ENCODE results near the gene OAF.

The OAF gene

DNA sequence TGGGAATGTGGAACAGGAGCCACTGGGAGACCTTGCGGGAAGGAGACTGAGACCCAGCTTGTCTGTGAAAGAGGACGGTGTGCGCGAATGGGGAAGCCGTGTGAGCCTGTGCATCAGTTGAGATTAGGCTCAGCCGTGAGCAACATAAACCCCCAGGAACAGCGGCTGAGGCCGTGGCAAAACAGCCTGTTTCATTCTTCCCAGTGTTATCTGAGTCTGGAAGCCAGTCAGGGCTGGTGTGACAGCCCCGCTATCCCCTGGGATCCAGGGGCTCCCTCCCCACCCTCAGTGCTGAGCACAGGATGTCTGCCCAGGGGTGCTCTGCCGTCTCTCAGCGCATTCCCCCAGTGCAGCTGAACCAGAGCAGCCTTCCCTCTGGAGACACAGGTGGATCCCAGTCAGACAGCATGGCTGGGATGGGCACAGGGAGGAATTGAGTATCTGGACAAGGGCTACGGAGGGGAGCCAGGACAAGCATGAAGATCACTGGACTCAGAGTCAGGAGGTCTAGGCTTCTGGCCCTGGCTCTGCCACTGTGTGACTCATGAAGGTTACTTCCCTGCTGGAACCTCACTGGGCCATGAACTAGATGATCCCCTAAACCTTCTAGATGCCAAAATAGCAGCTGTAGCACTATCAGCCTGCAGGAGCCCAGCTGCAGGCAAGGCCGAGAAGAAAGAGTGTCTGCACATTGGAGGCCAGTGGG is 8.6 kb downstream of the OAF start:
- TF ChIP-seq CREB1 (IDR thresholded peaks at IDR 0.05; ENCODE audit: low read depth): no peak

DNA sequence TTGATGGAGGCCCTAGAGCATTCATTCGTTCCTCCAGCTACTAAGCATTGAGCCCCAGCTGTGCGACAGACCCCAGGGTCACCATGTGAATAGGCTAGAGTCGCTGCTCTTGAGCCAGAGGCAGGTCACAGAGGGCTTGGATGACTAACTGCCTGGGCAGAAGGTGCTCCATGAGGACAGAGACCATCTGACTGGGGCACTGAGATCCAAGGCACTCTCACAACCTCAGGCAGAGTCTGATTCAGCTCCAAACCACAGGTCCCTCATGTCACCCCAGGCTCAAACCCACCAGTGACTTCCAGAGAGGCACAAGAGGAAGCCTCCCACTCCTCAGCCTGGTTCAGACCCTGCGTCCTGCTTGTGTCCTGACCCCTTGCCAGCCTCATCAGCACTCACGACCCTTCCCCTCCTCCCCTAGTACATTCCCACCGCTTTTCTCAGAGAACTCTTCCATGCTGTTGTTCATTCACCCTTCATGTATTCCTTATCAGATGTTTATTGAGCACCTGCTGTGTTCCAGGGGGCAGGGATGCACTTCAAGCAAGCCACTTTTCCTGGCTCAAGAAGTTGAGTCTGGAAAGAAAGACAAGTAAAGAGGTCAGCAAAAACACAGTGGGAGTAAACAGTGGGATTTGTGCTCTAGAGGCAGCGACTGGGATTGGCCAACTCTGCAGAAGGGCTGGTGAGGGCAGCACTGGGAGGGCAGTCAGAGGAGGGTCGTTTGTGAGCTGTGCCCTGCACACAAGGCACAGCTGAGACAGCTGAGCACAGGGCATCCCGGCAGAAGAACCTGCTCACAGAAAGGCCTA is 9.3 kb downstream of the OAF start:
- no peak for TF ChIP-seq ZBTB7A (IDR thresholded peaks at IDR 0.05; ENCODE audit: low read depth)

DNA sequence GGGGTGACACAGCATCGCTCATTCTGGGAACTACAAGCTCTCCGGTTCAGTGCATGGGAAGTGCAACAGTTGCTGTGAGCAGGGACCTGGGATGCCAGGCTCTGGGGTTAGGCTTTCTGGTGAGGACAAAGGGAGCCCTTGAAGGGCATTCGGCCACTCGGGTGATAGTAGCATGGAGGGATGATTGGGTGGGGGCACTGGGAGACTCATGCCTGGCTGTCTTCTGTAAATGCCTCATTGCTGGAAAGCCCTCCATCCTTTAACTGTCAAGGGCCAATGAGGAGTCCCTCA is 9.9 kb downstream of the OAF start:
- TF ChIP-seq FOXM1 (IDR thresholded peaks at IDR 0.05; ENCODE audit: borderline replicate concordance, low read depth) (no peak), RAD21 (IDR thresholded peaks at IDR 0.05; ENCODE audit: low read depth) (no peak), TAF1 (IDR thresholded peaks at IDR 0.05; ENCODE audit: low read depth) (no peak)
- TF ChIP-seq, protein P1, sequence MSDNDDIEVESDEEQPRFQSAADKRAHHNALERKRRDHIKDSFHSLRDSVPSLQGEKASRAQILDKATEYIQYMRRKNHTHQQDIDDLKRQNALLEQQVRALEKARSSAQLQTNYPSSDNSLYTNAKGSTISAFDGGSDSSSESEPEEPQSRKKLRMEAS (IDR thresholded peaks at IDR 0.05): no peak

DNA sequence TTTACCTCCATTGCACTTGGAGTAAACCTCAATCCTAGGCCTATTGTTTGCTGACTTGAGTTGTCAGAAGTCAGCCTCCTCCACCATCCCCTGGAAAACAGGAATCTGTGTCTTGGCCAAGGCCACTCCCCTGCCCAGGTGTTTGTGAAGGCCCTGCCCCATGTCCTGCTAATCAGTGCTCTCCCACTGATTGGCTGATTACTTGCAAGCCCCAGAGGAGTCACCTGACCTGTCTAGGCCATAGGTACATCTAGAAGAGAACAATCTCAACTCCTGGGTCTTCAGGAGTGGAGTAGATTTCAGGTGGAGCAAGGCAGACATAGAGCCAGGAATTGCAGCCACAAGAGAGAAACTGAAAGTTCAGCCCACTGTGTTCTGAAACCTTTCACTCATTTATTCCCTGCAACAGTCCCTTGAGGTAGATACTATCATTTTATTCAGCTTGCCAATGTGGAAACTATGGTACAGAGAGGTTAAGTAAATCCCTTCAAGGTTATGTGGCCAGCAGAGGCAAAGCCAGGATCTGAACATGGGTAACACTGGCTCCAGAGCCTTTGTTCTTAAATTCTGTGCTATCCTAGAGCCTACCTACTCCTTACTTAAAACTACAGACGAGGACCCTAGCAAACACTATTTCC is 10.4 kb downstream of the OAF start:
- TF ChIP-seq, protein P2, sequence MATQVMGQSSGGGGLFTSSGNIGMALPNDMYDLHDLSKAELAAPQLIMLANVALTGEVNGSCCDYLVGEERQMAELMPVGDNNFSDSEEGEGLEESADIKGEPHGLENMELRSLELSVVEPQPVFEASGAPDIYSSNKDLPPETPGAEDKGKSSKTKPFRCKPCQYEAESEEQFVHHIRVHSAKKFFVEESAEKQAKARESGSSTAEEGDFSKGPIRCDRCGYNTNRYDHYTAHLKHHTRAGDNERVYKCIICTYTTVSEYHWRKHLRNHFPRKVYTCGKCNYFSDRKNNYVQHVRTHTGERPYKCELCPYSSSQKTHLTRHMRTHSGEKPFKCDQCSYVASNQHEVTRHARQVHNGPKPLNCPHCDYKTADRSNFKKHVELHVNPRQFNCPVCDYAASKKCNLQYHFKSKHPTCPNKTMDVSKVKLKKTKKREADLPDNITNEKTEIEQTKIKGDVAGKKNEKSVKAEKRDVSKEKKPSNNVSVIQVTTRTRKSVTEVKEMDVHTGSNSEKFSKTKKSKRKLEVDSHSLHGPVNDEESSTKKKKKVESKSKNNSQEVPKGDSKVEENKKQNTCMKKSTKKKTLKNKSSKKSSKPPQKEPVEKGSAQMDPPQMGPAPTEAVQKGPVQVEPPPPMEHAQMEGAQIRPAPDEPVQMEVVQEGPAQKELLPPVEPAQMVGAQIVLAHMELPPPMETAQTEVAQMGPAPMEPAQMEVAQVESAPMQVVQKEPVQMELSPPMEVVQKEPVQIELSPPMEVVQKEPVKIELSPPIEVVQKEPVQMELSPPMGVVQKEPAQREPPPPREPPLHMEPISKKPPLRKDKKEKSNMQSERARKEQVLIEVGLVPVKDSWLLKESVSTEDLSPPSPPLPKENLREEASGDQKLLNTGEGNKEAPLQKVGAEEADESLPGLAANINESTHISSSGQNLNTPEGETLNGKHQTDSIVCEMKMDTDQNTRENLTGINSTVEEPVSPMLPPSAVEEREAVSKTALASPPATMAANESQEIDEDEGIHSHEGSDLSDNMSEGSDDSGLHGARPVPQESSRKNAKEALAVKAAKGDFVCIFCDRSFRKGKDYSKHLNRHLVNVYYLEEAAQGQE (IDR thresholded peaks at IDR 0.05; ENCODE audit: low read depth): no peak
- no peak for TF ChIP-seq YY1 (IDR thresholded peaks at IDR 0.05; ENCODE audit: low read depth)
- TF ChIP-seq RAD21 (IDR thresholded peaks at IDR 0.05; ENCODE audit: low read depth): no peak
- TF ChIP-seq, protein P3, sequence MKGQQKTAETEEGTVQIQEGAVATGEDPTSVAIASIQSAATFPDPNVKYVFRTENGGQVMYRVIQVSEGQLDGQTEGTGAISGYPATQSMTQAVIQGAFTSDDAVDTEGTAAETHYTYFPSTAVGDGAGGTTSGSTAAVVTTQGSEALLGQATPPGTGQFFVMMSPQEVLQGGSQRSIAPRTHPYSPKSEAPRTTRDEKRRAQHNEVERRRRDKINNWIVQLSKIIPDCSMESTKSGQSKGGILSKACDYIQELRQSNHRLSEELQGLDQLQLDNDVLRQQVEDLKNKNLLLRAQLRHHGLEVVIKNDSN (IDR thresholded peaks at IDR 0.05): peak; percentile 63
- no peak for TF ChIP-seq NFIC (IDR thresholded peaks at IDR 0.05)
- no peak for TF ChIP-seq EP300 (IDR thresholded peaks at IDR 0.05; ENCODE audit: borderline replicate concordance)
- TF ChIP-seq TAF1 (IDR thresholded peaks at IDR 0.05; ENCODE audit: low read depth): no peak
- no peak for TF ChIP-seq TCF12 (IDR thresholded peaks at IDR 0.05; ENCODE audit: low read depth)

DNA sequence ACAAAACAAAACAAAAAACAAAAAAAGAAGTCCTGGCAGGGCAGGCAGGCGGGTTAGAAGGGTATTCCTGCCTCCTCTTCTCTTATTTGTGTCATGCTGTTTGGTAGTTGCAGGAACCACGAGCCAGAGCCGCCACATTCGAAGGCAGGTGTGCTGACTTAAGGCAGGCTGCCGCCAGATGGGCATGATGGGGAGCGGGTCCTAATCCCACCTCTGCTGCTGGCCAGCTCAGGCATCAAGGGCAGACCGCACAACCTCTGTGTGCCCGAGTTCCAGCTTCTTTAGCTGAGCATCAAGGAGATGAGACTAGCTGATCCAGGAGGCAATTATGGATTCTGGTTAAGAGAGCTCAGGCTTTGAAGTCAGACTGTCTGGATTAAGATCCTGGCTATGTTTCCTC is 12.1 kb downstream of the OAF start:
- TF ChIP-seq TEAD4 (IDR thresholded peaks at IDR 0.05) (no peak), NFIC (IDR thresholded peaks at IDR 0.05) (no peak), EP300 (IDR thresholded peaks at IDR 0.05; ENCODE audit: borderline replicate concordance) (no peak), TAF1 (IDR thresholded peaks at IDR 0.05; ENCODE audit: low read depth) (no peak), CREB1 (IDR thresholded peaks at IDR 0.05; ENCODE audit: low read depth) (no peak), ZBTB7A (IDR thresholded peaks at IDR 0.05; ENCODE audit: low read depth) (no peak)
- TF ChIP-seq, protein P3 (IDR thresholded peaks at IDR 0.05): no peak
- TF ChIP-seq, protein P1 (IDR thresholded peaks at IDR 0.05): no peak
- TF ChIP-seq, protein P2 (IDR thresholded peaks at IDR 0.05; ENCODE audit: low read depth): no peak

DNA sequence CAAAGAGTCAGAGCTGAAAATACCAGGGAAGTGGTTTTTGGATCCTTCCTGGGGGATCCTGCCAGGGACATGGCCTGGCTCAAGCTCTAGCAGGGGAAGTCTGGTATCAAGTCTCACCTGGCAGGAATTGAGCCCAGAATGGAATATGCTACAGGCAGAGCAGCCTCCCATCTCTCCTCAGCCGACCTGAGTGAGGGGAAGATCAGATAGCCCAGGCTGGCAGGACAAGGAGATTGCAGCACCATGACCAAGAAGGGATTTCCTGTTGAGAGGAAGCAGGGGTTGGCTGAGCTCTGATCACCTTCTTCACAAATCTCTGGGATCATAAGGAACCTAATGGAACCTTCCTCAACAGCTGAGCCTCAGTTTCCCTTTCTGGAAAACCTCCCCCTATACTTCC is 13.0 kb downstream of the OAF start:
- TF ChIP-seq, protein P3 (IDR thresholded peaks at IDR 0.05): no peak

DNA sequence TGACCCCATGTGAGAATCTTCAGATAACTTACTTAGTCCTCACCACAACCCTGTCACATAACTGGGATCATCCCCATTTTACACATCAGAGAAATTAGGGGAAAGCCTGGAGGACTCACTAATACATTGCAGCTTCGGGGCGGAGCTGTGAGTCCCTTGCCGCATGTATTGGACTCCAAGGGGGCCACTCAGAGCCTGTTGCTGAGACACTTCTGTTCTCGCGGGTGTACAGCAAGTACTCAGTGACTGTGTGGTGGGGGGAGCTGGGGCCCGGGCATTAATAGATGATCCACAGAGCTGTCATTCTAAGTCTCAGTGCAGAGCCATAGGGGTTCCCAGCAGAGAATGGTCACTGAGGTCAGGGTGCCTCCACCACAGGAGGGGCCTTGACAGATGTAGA is 13.5 kb downstream of the OAF start:
- TF ChIP-seq RAD21 (IDR thresholded peaks at IDR 0.05; ENCODE audit: low read depth) (no peak), TCF12 (IDR thresholded peaks at IDR 0.05; ENCODE audit: low read depth) (no peak), EGR1 (IDR thresholded peaks at IDR 0.05) (no peak), CREB1 (IDR thresholded peaks at IDR 0.05; ENCODE audit: low read depth) (no peak)
- TF ChIP-seq, protein P3 (IDR thresholded peaks at IDR 0.05): no peak
